Measurements from ENCODE around the gene TCP11L2. TPM values are rescaled to one million over a fixed set of nuclear protein-coding genes. Genes with fewer than 3 reads are reported as not detected.
"Not testable (repeated sequence)": the region's sequence is repeated elsewhere in the genome, so short reads cannot be mapped to it uniquely, and the experiment has no call there.

The TCP11L2 gene
- total RNA-seq, 2 donors from 2014 or later, result 13.3 to 45.6 TPM

DNA sequence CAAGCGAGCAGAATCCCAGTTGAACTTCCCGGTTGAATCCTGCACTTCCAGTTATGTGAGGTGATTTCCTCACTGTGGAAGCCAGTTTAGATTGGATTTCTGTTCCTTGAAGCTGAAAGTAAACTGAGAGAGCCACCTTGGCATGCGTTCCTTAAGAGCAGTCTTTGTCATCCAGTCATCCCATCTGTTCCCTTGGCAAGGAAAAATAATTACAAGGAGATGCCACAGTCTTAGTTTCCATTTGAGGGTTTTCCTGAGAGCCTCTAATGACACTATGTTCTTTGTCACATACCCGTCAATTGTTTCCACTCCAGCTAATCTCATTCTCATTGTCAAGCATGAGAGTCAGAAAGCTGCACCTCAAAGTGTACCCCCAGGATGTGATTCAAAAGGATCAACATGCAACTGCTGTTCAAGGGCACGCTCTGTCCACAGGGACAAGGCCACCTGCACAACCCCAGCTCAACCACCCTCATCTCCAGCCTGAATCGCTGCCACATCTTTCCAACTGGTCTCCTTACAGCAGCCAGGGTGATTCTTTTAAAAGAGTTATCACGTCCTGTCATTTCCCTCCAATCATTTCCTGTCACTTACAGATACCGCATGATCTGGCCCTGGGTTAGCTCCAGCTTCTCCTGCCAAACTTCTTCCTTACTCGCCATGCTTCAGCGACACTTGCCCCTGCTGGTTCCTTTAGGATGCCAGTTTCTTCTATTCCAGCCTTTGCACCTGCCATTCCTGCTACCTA, 18.0 kb upstream of the TCP11L2 start:
- intact Hi-C loops (cut with DNase I), result no loop called here
- no peak for TF ChIP-seq CTCF (IDR thresholded peaks at IDR 0.05)
- Histone ChIP-seq H3K27ac (no peak overlapping the region), H3K9me3 (no peaks in the 10 kb centered on the region), H3K4me1 (no peaks in the 10 kb centered on the region), H3K27me3 (no peaks in the 10 kb centered on the region), H3K9ac (ENCODE audit: low read depth in 2 of 2, low read length in 2 of 2) (no peak overlapping the region), H3K4me3 (no peak overlapping the region), H3K36me3 (no peaks in the 10 kb centered on the region)
- DNase-seq, result no peak

DNA sequence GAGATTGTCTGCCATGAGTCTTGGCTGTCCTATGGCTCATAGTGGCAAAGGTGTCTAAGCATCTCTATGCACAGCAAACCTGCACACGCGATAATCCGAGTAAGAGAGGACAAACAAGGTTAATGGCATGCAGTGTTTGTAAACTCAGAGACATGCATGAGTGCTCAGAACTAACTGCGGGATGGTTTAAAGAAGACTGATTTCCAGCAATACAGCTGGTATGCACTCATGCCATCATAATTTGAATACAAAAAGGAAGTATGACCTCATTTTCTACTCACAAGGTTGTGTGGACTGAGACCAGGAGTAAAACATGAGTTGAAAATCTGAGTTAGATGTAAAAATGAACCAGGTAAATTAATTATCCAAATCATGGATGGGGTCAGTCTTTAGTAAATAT, 16.6 kb upstream of the TCP11L2 start:
- Histone ChIP-seq H3K9ac (ENCODE audit: low read depth in 2 of 2, low read length in 2 of 2) (no peak overlapping the region), H3K4me3 (no peak overlapping the region), H3K36me3 (no peaks in the 10 kb centered on the region), H3K27ac (no peak overlapping the region), H3K4me1 (no peaks in the 10 kb centered on the region), H3K27me3 (no peaks in the 10 kb centered on the region), H3K9me3 (no peaks in the 10 kb centered on the region)
- no peak for DNase-seq
- intact Hi-C loops (cut with DNase I), result no loop called here
- TF ChIP-seq CTCF (IDR thresholded peaks at IDR 0.05), result no peak

DNA sequence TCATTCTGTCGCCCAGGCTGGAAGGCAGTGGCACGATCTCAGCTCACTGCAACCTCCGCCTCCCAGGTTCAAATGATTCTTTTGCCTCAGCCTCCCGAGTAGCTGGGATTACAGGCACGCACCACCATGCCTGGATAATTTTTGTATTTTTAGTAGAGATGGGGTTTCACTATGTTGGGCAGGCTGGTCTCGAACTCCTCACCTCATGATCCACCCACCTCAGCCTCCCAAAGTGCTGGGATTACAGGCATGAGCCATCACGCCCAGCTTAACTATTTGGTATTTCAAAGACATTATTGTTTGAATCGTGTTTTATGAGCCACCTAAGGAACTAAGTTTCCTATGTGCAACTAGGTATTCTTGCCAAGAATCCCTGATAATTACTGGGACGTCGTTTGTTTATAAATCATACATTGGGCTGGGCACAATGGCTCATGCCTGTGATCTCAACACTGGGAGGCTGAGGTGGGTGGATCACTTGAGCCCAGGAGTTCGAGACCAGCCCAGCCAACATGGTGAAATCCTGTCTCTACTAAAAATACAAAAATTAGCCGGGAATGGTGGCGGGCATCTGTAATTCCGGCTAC, 15.9 kb upstream of the TCP11L2 start:
- H3K4me1 ChIP-seq; H3K36me3 ChIP-seq; H3K27me3 ChIP-seq; H3K9ac ChIP-seq (ENCODE audit: low read depth in 2 of 2, low read length in 2 of 2); H3K27ac ChIP-seq; intact Hi-C loops (cut with DNase I); H3K4me3 ChIP-seq; H3K9me3 ChIP-seq; DNase-seq: not testable (repeated sequence)

GRCh38 chr12:106287364-106287763, 15.2 kb upstream of the TCP11L2 start:
- Histone ChIP-seq H3K4me1 (no peaks in the 10 kb centered on the region), H3K4me3 (no peak overlapping the region), H3K36me3 (no peaks in the 10 kb centered on the region), H3K27me3 (no peaks in the 10 kb centered on the region), H3K9ac (ENCODE audit: low read depth in 2 of 2, low read length in 2 of 2) (no peak overlapping the region), H3K27ac (no peak overlapping the region), H3K9me3 (no peaks in the 10 kb centered on the region)
- DNase-seq, result no peak
- intact Hi-C loops (cut with DNase I), result no loop called here
- TF ChIP-seq CTCF (IDR thresholded peaks at IDR 0.05), result no peak

GRCh38 chr12:106288101-106288493, 14.4 kb upstream of the TCP11L2 start:
- no peak overlapping the region for H3K4me3 ChIP-seq
- no peaks in the 10 kb centered on the region for H3K4me1 ChIP-seq
- H3K36me3 ChIP-seq, result no peaks in the 10 kb centered on the region
- intact Hi-C loops (cut with DNase I), result no loop called here
- no peak overlapping the region for H3K9ac ChIP-seq (ENCODE audit: low read depth in 2 of 2, low read length in 2 of 2)
- DNase-seq, result no peak
- TF ChIP-seq CTCF (IDR thresholded peaks at IDR 0.05), result no peak
- no peak overlapping the region for H3K27ac ChIP-seq
- H3K27me3 ChIP-seq, result no peaks in the 10 kb centered on the region
- no peaks in the 10 kb centered on the region for H3K9me3 ChIP-seq

DNA sequence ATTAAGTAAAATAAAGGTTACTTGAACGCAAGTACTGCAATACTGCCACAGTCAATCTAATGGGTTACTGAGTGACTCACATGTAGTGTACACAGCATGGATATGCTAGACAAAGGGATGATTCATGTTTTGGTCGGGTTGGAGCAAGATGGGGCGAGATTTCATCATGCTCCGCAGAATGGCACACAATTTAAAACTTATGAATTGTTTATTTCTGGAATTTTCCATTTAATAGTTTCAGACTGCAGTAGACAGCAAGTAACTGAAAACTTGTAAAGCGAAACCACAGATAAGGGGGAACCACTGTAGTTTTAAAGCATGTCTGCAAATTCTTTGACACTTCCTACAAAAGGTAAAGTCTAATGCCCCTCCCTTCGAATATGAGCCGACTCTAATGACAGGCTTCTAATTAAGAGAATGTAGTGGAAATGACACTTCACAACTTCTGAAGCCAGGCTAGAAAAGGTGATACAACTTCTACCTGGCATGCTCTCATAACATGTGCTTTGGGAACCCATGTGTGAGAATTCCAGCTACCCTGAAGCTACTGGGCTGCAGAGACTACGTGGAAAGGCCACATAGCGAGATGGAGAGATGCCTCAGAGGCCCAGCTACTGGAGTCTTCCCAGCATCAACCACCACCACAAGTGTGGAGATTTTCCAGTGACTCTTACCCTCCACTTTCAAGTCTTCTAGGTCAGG, 13.9 kb upstream of the TCP11L2 start:
- no peak for TF ChIP-seq CTCF (IDR thresholded peaks at IDR 0.05)
- Histone ChIP-seq H3K27ac (peak overlapping the region; percentile 28), H3K9me3 (no peaks in the 10 kb centered on the region), H3K36me3 (no peaks in the 10 kb centered on the region), H3K9ac (ENCODE audit: low read depth in 2 of 2, low read length in 2 of 2) (no peak overlapping the region), H3K4me1 (no peaks in the 10 kb centered on the region), H3K4me3 (no peak overlapping the region), H3K27me3 (no peaks in the 10 kb centered on the region)
- intact Hi-C loops (cut with DNase I), result no loop called here
- no peak for DNase-seq
